ENCODE data around the gene PUDP.
"Not testable (repeated sequence)": the region's sequence is repeated elsewhere in the genome, so short reads cannot be mapped to it uniquely, and the experiment has no call there.

The PUDP gene

GRCh38 chrX:7100022-7100421 is 47.9 kb downstream of the PUDP start:
- no peak overlapping the region for H3K4me3 ChIP-seq (ENCODE audit: low read depth, low read length)
- no peak for DNase-seq (ENCODE audit: low read depth)
- no peak for TF ChIP-seq CTCF (conservative IDR thresholded peaks at IDR 0.05; ENCODE audit: low read depth, low read length)

- H3K4me3 ChIP-seq (ENCODE audit: low read depth, low read length); DNase-seq (ENCODE audit: low read depth): not testable (repeated sequence)
Measured at GRCh38 chrX:7095657-7096056, 52.3 kb downstream of the PUDP start.

GRCh38 chrX:7093305-7093704 is 54.6 kb downstream of the PUDP start:
- H3K4me3 ChIP-seq (ENCODE audit: low read depth, low read length) = no peak overlapping the region
- no peak for DNase-seq (ENCODE audit: low read depth)
- TF ChIP-seq CTCF (conservative IDR thresholded peaks at IDR 0.05; ENCODE audit: low read depth, low read length) = no peak

GRCh38 chrX:7092543-7092942 is 55.4 kb downstream of the PUDP start:
- no peak for TF ChIP-seq CTCF (conservative IDR thresholded peaks at IDR 0.05; ENCODE audit: low read depth, low read length)
- no peak overlapping the region for H3K4me3 ChIP-seq (ENCODE audit: low read depth, low read length)
- DNase-seq (ENCODE audit: low read depth) = no peak

- no peak overlapping the region for H3K4me3 ChIP-seq (ENCODE audit: low read depth, low read length)
- no peak for TF ChIP-seq CTCF (conservative IDR thresholded peaks at IDR 0.05; ENCODE audit: low read depth, low read length)
Measured at GRCh38 chrX:7091923-7092322, 56.0 kb downstream of the PUDP start.

GRCh38 chrX:7090641-7091040 is 57.3 kb downstream of the PUDP start:
- no peak for TF ChIP-seq CTCF (conservative IDR thresholded peaks at IDR 0.05; ENCODE audit: low read depth, low read length)
- no peak for DNase-seq (ENCODE audit: low read depth)

More at GRCh38 chrX:7091923-7092322, 56.0 kb downstream of the PUDP start:
- no peak for DNase-seq (ENCODE audit: low read depth)

GRCh38 chrX:7088968-7089615 is 58.9 kb downstream of the PUDP start:
- no peak overlapping the region for H3K4me3 ChIP-seq (ENCODE audit: low read depth, low read length)
- TF ChIP-seq CTCF (conservative IDR thresholded peaks at IDR 0.05; ENCODE audit: low read depth, low read length) = peak; percentile 9
- no peak for DNase-seq (ENCODE audit: low read depth)

More at GRCh38 chrX:7090641-7091040, 57.3 kb downstream of the PUDP start:
- no peak overlapping the region for H3K4me3 ChIP-seq (ENCODE audit: low read depth, low read length)

Measured in choroid plexus epithelial cell (primary cell).